ENCODE results near the gene ZDHHC19.

ZDHHC19 gene

GRCh38 chr3:196150481-196150880 lies 60.7 kb downstream of the ZDHHC19 start:
- TF ChIP-seq, protein P1, sequence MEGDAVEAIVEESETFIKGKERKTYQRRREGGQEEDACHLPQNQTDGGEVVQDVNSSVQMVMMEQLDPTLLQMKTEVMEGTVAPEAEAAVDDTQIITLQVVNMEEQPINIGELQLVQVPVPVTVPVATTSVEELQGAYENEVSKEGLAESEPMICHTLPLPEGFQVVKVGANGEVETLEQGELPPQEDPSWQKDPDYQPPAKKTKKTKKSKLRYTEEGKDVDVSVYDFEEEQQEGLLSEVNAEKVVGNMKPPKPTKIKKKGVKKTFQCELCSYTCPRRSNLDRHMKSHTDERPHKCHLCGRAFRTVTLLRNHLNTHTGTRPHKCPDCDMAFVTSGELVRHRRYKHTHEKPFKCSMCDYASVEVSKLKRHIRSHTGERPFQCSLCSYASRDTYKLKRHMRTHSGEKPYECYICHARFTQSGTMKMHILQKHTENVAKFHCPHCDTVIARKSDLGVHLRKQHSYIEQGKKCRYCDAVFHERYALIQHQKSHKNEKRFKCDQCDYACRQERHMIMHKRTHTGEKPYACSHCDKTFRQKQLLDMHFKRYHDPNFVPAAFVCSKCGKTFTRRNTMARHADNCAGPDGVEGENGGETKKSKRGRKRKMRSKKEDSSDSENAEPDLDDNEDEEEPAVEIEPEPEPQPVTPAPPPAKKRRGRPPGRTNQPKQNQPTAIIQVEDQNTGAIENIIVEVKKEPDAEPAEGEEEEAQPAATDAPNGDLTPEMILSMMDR (conservative IDR thresholded peaks at IDR 0.05), result no peak
- no peak overlapping the region for H3K27ac ChIP-seq

DNA sequence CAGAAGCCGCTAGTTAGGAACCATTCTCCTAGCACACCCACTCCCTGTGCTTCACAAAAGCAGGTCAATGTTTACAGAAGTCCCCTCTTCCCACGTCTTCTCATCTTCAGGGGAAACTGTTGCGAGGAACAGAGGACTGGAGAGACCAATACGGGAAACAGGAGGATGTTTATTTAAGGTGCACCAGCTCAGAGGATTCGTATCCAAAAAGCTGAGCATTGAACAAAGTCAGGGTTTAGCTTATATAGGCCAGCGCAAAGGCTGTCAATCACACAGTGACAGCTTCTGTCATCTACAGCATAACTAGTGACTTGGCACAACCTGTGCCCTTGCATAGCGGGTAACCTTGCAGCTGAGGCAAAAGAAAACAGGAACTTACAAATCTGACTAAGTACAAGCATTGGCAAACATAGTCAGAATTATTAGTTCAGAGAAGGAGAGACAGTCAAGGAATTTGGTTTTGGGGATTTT lies 61.3 kb downstream of the ZDHHC19 start:
- TF ChIP-seq, protein P1 (conservative IDR thresholded peaks at IDR 0.05), result no peak
- H3K27ac ChIP-seq, result no peak overlapping the region

GRCh38 chr3:196149375-196149774 lies 61.8 kb downstream of the ZDHHC19 start:
- TF ChIP-seq, protein P1 (conservative IDR thresholded peaks at IDR 0.05), result no peak
- no peak overlapping the region for H3K27ac ChIP-seq

All from VCaP (cell line).